ENCODE results near the gene MFSD2A. TPM values are rescaled to one million over a fixed set of nuclear protein-coding genes. Genes with fewer than 3 reads are reported as not detected.
"Not testable (repeated sequence)": the region's sequence is repeated elsewhere in the genome, so short reads cannot be mapped to it uniquely, and the experiment has no call there.

Gene MFSD2A
- total RNA-seq, 1 donor from 2014 or later = 110 TPM

- TF ChIP-seq CTCF (IDR thresholded peaks at IDR 0.05) = no peak
- DNase-seq (no peak), ATAC-seq (no peak)
- no peak overlapping the region for H3K27ac ChIP-seq
- intact Hi-C loops (cut with DNase I) = no loop called here
- H3K36me3 ChIP-seq = no peaks in the 10 kb centered on the region
- H3K4me3 ChIP-seq = no peak overlapping the region
- H3K9me3 ChIP-seq = no peaks in the 10 kb centered on the region
- H3K4me1 ChIP-seq = no peaks in the 10 kb centered on the region
- no peaks in the 10 kb centered on the region for H3K27me3 ChIP-seq (ENCODE audit: low read depth)
Observed at GRCh38 chr1:40001456-40001855, 46.5 kb downstream of the MFSD2A start.

GRCh38 chr1:40003156-40004093 is 48.5 kb downstream of the MFSD2A start:
- no peak for TF ChIP-seq CTCF (IDR thresholded peaks at IDR 0.05)
- ATAC-seq (no peak), DNase-seq (no peak)
- Histone ChIP-seq H3K9me3 (no peaks in the 10 kb centered on the region), H3K4me3 (no peak overlapping the region), H3K27ac (no peak overlapping the region), H3K4me1 (no peaks in the 10 kb centered on the region), H3K27me3 (ENCODE audit: low read depth) (no peaks in the 10 kb centered on the region), H3K36me3 (no peaks in the 10 kb centered on the region)
- intact Hi-C loops (cut with DNase I) = no loop called here

DNA sequence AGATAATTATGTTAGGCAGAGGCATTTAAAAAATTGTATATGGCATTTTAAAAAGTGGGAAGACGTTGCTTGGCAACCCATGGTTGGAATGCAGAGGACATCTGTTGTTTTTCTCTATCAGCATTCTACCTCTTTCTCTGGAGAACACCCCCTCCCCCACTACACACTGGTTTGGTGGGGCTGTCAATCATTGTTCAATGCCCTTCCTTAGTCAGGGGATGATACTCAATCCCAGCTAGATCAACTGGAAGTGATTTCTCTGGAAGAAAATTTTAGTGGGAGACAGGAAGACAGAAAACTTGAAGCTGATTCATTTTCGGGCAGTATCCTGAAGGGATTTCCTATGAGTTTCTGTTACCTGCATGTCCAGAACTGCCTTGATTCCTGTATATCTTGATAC is 49.9 kb downstream of the MFSD2A start:
- Histone ChIP-seq H3K4me3 (no peak overlapping the region), H3K9me3 (no peaks in the 10 kb centered on the region), H3K27ac (no peak overlapping the region), H3K27me3 (ENCODE audit: low read depth) (no peaks in the 10 kb centered on the region), H3K36me3 (no peaks in the 10 kb centered on the region), H3K4me1 (no peaks in the 10 kb centered on the region)
- no peak for DNase-seq
- intact Hi-C loops (cut with DNase I) = no loop called here
- no peak for ATAC-seq
- no peak for TF ChIP-seq CTCF (IDR thresholded peaks at IDR 0.05)

DNA sequence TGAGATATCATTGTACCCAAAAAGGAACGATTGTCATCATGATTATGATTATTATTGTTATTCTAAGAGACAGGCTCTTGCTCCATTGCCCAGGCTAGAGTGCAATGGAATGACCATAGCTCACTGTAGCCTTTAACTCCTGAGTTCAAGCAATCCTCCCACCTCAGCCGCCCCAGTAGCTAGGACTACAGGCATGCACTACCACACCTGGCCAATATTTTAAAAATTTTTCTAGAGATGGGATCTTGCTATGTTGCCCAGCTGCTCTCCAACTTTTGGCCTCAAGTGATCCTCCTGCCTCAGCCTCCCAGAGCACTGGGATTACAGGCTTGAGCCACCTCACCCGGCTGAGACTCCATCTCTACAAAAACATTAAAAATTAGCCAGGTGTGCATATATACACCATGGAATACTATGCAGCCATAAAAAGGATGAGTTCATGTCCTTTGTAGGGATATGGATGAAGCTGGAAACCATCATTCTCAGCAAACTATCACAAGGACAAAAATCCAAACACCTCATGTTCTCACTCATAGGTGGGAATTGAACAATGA is 52.6 kb downstream of the MFSD2A start:
- intact Hi-C loops (cut with DNase I); ATAC-seq; H3K4me3 ChIP-seq; H3K27me3 ChIP-seq (ENCODE audit: low read depth); H3K9me3 ChIP-seq; DNase-seq; H3K36me3 ChIP-seq; H3K4me1 ChIP-seq; H3K27ac ChIP-seq: not testable (repeated sequence)

GRCh38 chr1:40011198-40011597 is 56.3 kb downstream of the MFSD2A start:
- no peak for DNase-seq
- H3K4me1 ChIP-seq = no peaks in the 10 kb centered on the region
- no peaks in the 10 kb centered on the region for H3K36me3 ChIP-seq
- no peak for ATAC-seq
- H3K4me3 ChIP-seq = no peak overlapping the region
- no peak overlapping the region for H3K27ac ChIP-seq
- H3K27me3 ChIP-seq (ENCODE audit: low read depth) = no peaks in the 10 kb centered on the region
- intact Hi-C loops (cut with DNase I) = no loop called here
- no peak for TF ChIP-seq CTCF (IDR thresholded peaks at IDR 0.05)
- H3K9me3 ChIP-seq = no peaks in the 10 kb centered on the region

GRCh38 chr1:40014253-40014706 is 59.3 kb downstream of the MFSD2A start:
- ATAC-seq = no peak
- intact Hi-C loops (cut with DNase I) = no loop called here
- Histone ChIP-seq H3K4me1 (no peaks in the 10 kb centered on the region), H3K9me3 (no peaks in the 10 kb centered on the region), H3K36me3 (no peaks in the 10 kb centered on the region), H3K4me3 (no peak overlapping the region), H3K27me3 (ENCODE audit: low read depth) (no peaks in the 10 kb centered on the region), H3K27ac (no peak overlapping the region)
- TF ChIP-seq CTCF (IDR thresholded peaks at IDR 0.05) = no peak
- no peak for DNase-seq

All from lower lobe of right lung (tissue), 2 donors.